ENCODE data around the gene CYP3A7.

GRCh38 chr7:99677013-99677647 lies 57.9 kb downstream of the CYP3A7 start:
- TF ChIP-seq POLR2A (IDR thresholded peaks at IDR 0.05) (no peak), CTCF (IDR thresholded peaks at IDR 0.05) (no peak)

Data from uterus (tissue), 2 donors.